Upper lobe of left lung (tissue), 4 donors: ENCODE measurements around the gene CALML6.

Source experiments
- POLR2A ChIP-seq, 4 donors: fragments of 450-650 bp; IDR thresholded peaks; one replicate each; pipeline ENCODE4 v1.5.1; 2016 to 2017; ENCODE audit warnings: antibody characterized with exemption in 4 of 4, mild to moderate bottlenecking in 2 of 4
- POLR2AphosphoS5 ChIP-seq, 2 donors: sonication (generic); formaldehyde crosslinking; IDR thresholded peaks; one replicate each; pipeline ENCODE4 v1.5.1; 2017; ENCODE audit warnings: antibody characterized with exemption in 2 of 2
- TF ChIP-seq, protein P1 (sequence below), 6 experiments: fragments of 450-650 bp in 4 of 6; fragments of 200-600 bp in 2 of 6; sonication (generic) in 2 of 6; IDR thresholded peaks; one replicate each; pipeline ENCODE4 v1.5.1; 2016 to 2019; ENCODE audit warnings: antibody characterized with exemption in 6 of 6

- TF ChIP-seq, protein P1, sequence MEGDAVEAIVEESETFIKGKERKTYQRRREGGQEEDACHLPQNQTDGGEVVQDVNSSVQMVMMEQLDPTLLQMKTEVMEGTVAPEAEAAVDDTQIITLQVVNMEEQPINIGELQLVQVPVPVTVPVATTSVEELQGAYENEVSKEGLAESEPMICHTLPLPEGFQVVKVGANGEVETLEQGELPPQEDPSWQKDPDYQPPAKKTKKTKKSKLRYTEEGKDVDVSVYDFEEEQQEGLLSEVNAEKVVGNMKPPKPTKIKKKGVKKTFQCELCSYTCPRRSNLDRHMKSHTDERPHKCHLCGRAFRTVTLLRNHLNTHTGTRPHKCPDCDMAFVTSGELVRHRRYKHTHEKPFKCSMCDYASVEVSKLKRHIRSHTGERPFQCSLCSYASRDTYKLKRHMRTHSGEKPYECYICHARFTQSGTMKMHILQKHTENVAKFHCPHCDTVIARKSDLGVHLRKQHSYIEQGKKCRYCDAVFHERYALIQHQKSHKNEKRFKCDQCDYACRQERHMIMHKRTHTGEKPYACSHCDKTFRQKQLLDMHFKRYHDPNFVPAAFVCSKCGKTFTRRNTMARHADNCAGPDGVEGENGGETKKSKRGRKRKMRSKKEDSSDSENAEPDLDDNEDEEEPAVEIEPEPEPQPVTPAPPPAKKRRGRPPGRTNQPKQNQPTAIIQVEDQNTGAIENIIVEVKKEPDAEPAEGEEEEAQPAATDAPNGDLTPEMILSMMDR (IDR thresholded peaks at IDR 0.05): no peak
- no peak for TF ChIP-seq POLR2AphosphoS5 (IDR thresholded peaks at IDR 0.05)
- TF ChIP-seq POLR2A (IDR thresholded peaks at IDR 0.05): no peak
Measured at GRCh38 chr1:1941868-1942752, 27.1 kb downstream of the CALML6 start.
